ENCODE data around the gene ARL13B. TPM values are rescaled to one million over a fixed set of nuclear protein-coding genes. Genes with fewer than 3 reads are reported as not detected.
"Not testable (repeated sequence)": the region's sequence is repeated elsewhere in the genome, so short reads cannot be mapped to it uniquely, and the experiment has no call there.

ARL13B gene
- total RNA-seq, 2 donors from 2014 or later = 9.9 to 15.6 TPM

GRCh38 chr3:94080552-94080951 is 100.6 kb downstream of the ARL13B start:
- not testable (repeated sequence) for H3K27me3 Mint-ChIP-seq; H3K9me3 Mint-ChIP-seq; H3K27ac Mint-ChIP-seq; ATAC-seq; DNase-seq (ENCODE audit: low spot score); H3K4me3 Mint-ChIP-seq
- peaks cover 24 to 34% of the 10 kb centered on the region in 2 donors for H3K4me1 Mint-ChIP-seq (ENCODE audit: low read depth in 2 of 2)
- H3K36me3 Mint-ChIP-seq = peaks cover 19% of the 10 kb centered on the region

- H3K27me3 Mint-ChIP-seq = no peaks in the 10 kb centered on the region
- no peak for DNase-seq (ENCODE audit: low spot score)
- H3K36me3 Mint-ChIP-seq = peaks cover 14% of the 10 kb centered on the region
- H3K27ac Mint-ChIP-seq = no peak overlapping the region
- no peaks in the 10 kb centered on the region for H3K9me3 Mint-ChIP-seq
- no peak for ATAC-seq
- no peak overlapping the region for H3K4me3 Mint-ChIP-seq
- H3K4me1 Mint-ChIP-seq (ENCODE audit: low read depth in 2 of 2) = peaks cover 24 to 34% of the 10 kb centered on the region in 2 donors
Observed at GRCh38 chr3:94081884-94082283, 101.9 kb downstream of the ARL13B start.

GRCh38 chr3:94082391-94082937 is 102.5 kb downstream of the ARL13B start:
- no peak for DNase-seq (ENCODE audit: low spot score)
- Mint-ChIP-seq H3K27me3 (no peaks in the 10 kb centered on the region), H3K4me3 (no peak overlapping the region), H3K9me3 (no peaks in the 10 kb centered on the region), H3K4me1 (ENCODE audit: low read depth in 2 of 2) (peaks cover 24 to 34% of the 10 kb centered on the region in 2 donors), H3K36me3 (peaks cover 14% of the 10 kb centered on the region), H3K27ac (peak overlapping the region in 1 of 2 donors; percentile 67)
- no peak for ATAC-seq

GRCh38 chr3:94083261-94083660 is 103.3 kb downstream of the ARL13B start:
- peak overlapping the region; percentile 23 to 67 for H3K27ac Mint-ChIP-seq
- ATAC-seq (peak; percentile 77 to 86), DNase-seq (ENCODE audit: low spot score) (no peak)
- peak overlapping the region; percentile 27 for H3K4me3 Mint-ChIP-seq
- peaks cover 12% of the 10 kb centered on the region for H3K36me3 Mint-ChIP-seq
- no peaks in the 10 kb centered on the region for H3K27me3 Mint-ChIP-seq
- H3K9me3 Mint-ChIP-seq = no peaks in the 10 kb centered on the region
- H3K4me1 Mint-ChIP-seq (ENCODE audit: low read depth in 2 of 2) = peaks cover 23 to 30% of the 10 kb centered on the region in 2 donors

GRCh38 chr3:94089126-94089525 is 109.2 kb downstream of the ARL13B start:
- DNase-seq (ENCODE audit: low spot score) (no peak), ATAC-seq (no peak)
- Mint-ChIP-seq H3K36me3 (peaks cover 14% of the 10 kb centered on the region), H3K9me3 (no peaks in the 10 kb centered on the region), H3K4me1 (ENCODE audit: low read depth in 2 of 2) (peaks cover 4 to 7% of the 10 kb centered on the region in 2 donors), H3K27ac (no peak overlapping the region), H3K27me3 (no peaks in the 10 kb centered on the region), H3K4me3 (no peak overlapping the region)

- ATAC-seq = no peak
- peaks cover 6 to 7% of the 10 kb centered on the region in 2 donors for H3K4me1 Mint-ChIP-seq (ENCODE audit: low read depth in 2 of 2)
- H3K27ac Mint-ChIP-seq = no peak overlapping the region
- H3K36me3 Mint-ChIP-seq = peaks cover 19% of the 10 kb centered on the region
- H3K4me3 Mint-ChIP-seq = no peak overlapping the region
- no peaks in the 10 kb centered on the region for H3K27me3 Mint-ChIP-seq
- no peak for DNase-seq (ENCODE audit: low spot score)
- H3K9me3 Mint-ChIP-seq = no peaks in the 10 kb centered on the region
Observed at GRCh38 chr3:94092086-94092485, 112.1 kb downstream of the ARL13B start.

- DNase-seq (ENCODE audit: low spot score) (no peak), ATAC-seq (no peak)
- Mint-ChIP-seq H3K4me3 (no peak overlapping the region), H3K4me1 (ENCODE audit: low read depth in 2 of 2) (peaks cover 2 to 5% of the 10 kb centered on the region in 2 donors), H3K36me3 (peaks cover 25% of the 10 kb centered on the region), H3K9me3 (no peaks in the 10 kb centered on the region), H3K27ac (no peak overlapping the region), H3K27me3 (no peaks in the 10 kb centered on the region)
Observed at GRCh38 chr3:94093151-94093550, 113.2 kb downstream of the ARL13B start.

GRCh38 chr3:94095111-94095510 is 115.2 kb downstream of the ARL13B start:
- H3K27ac Mint-ChIP-seq = no peak overlapping the region
- H3K4me3 Mint-ChIP-seq = no peak overlapping the region
- ATAC-seq (no peak), DNase-seq (ENCODE audit: low spot score) (no peak)
- H3K27me3 Mint-ChIP-seq = no peaks in the 10 kb centered on the region
- H3K9me3 Mint-ChIP-seq = no peaks in the 10 kb centered on the region
- peaks cover 6 to 12% of the 10 kb centered on the region in 2 donors for H3K4me1 Mint-ChIP-seq (ENCODE audit: low read depth in 2 of 2)
- peaks cover 30% of the 10 kb centered on the region for H3K36me3 Mint-ChIP-seq

GRCh38 chr3:94098452-94098851 is 118.5 kb downstream of the ARL13B start:
- Mint-ChIP-seq H3K27me3 (no peaks in the 10 kb centered on the region), H3K36me3 (peaks cover 25% of the 10 kb centered on the region), H3K9me3 (no peaks in the 10 kb centered on the region), H3K27ac (no peak overlapping the region), H3K4me3 (no peak overlapping the region), H3K4me1 (ENCODE audit: low read depth in 2 of 2) (peaks cover 6 to 12% of the 10 kb centered on the region in 2 donors)
- no peak for DNase-seq (ENCODE audit: low spot score)
- ATAC-seq = no peak

GRCh38 chr3:94099311-94099710 is 119.4 kb downstream of the ARL13B start:
- Mint-ChIP-seq H3K27ac (peak overlapping the region in 1 of 2 donors; percentile 22), H3K27me3 (no peaks in the 10 kb centered on the region), H3K4me3 (no peak overlapping the region), H3K4me1 (ENCODE audit: low read depth in 2 of 2) (peaks cover 4 to 12% of the 10 kb centered on the region in 2 donors), H3K36me3 (peaks cover 22% of the 10 kb centered on the region), H3K9me3 (no peaks in the 10 kb centered on the region)
- ATAC-seq (no peak), DNase-seq (ENCODE audit: low spot score) (no peak)

GRCh38 chr3:94101860-94102259 is 121.9 kb downstream of the ARL13B start:
- Mint-ChIP-seq H3K36me3 (peaks cover 24% of the 10 kb centered on the region), H3K4me1 (ENCODE audit: low read depth in 2 of 2) (peaks cover 3 to 12% of the 10 kb centered on the region in 2 donors), H3K27me3 (no peaks in the 10 kb centered on the region), H3K27ac (no peak overlapping the region), H3K9me3 (no peaks in the 10 kb centered on the region), H3K4me3 (no peak overlapping the region)
- DNase-seq (ENCODE audit: low spot score) = no peak
- no peak for ATAC-seq

Other genes starting within 250 kb of the ARL13B start
- not detected for gene PROS1, start 6.3 kb upstream of the ARL13B start, total RNA-seq
- gene STX19, start 48.4 kb downstream of the ARL13B start, total RNA-seq = not detected
- gene DHFR2, start 82.8 kb downstream of the ARL13B start, total RNA-seq = 1 to 10 TPM; 4.7 to 5.0 TPM
- gene NSUN3, start 82.9 kb downstream of the ARL13B start, total RNA-seq = 10 to 100 TPM; 20.4 to 22.3 TPM